Mononuclear cell (primary cell): ENCODE data around the gene RGS19. TPM values are rescaled to one million over a fixed set of nuclear protein-coding genes. Genes with fewer than 3 reads are reported as not detected.
"Not testable (repeated sequence)": the region's sequence is repeated elsewhere in the genome, so short reads cannot be mapped to it uniquely, and the experiment has no call there.

Experiments used
- H3K27me3 ChIP-seq: 2 replicates; pipeline ENCODE4 v1.6.0; 2011; ENCODE audit warnings: low read length, control low read depth; ENCODE audit not compliant: insufficient read depth
- H3K4me1 ChIP-seq: 2 replicates; pipeline ENCODE4 v1.5.1; 2011; ENCODE audit warnings: mild to moderate bottlenecking, low read length, control low read depth; ENCODE audit not compliant: insufficient read depth
- H3K4me3 ChIP-seq: 2 replicates; pipeline ENCODE4 v1.5.1; 2011; ENCODE audit warnings: mild to moderate bottlenecking, low read length, moderate library complexity
- H3K9me3 ChIP-seq: 2 replicates; pipeline ENCODE4 v1.5.1; 2011; ENCODE audit warnings: low read depth, mild to moderate bottlenecking, control low read depth, low read length
- total RNA-seq: library from RNA; depleted of rRNA; stranded (reverse); fragments of >200 nt; gene quantifications from one replicate; pipeline ENCODE4 v1.2.3, GENCODE V29; 2012

The RGS19 gene, protein sequence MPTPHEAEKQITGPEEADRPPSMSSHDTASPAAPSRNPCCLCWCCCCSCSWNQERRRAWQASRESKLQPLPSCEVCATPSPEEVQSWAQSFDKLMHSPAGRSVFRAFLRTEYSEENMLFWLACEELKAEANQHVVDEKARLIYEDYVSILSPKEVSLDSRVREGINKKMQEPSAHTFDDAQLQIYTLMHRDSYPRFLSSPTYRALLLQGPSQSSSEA
- total RNA-seq, result 33.6 TPM

- H3K27me3 ChIP-seq, result peaks cover 4% of the 10 kb centered on the region
- H3K9me3 ChIP-seq, result no peaks in the 10 kb centered on the region
- H3K4me3 ChIP-seq, result peak within 1 kb of the TSS; percentile 95
- H3K4me1 ChIP-seq, result peaks cover 68% of the 10 kb centered on the region
Measured at GRCh38 chr20:64079273-64080012, at the start of gene RGS19. RGS19 (minus strand) TSS chr20:64079518; CDS start chr20:64076886, 2,632 bp downstream.

GRCh38 chr20:64123517-64123916 lies 44.2 kb upstream of the RGS19 start:
- H3K4me1 ChIP-seq, H3K27me3 ChIP-seq, H3K4me3 ChIP-seq, H3K9me3 ChIP-seq: not testable (repeated sequence)

GRCh38 chr20:64122927-64123326 lies 43.6 kb upstream of the RGS19 start:
- H3K4me1 ChIP-seq, H3K27me3 ChIP-seq, H3K4me3 ChIP-seq, H3K9me3 ChIP-seq: not testable (repeated sequence)

GRCh38 chr20:64121586-64121985 lies 42.3 kb upstream of the RGS19 start:
- Histone ChIP-seq H3K4me1 (peaks cover 8% of the 10 kb centered on the region), H3K9me3 (no peaks in the 10 kb centered on the region), H3K27me3 (no peaks in the 10 kb centered on the region), H3K4me3 (no peak overlapping the region)

DNA sequence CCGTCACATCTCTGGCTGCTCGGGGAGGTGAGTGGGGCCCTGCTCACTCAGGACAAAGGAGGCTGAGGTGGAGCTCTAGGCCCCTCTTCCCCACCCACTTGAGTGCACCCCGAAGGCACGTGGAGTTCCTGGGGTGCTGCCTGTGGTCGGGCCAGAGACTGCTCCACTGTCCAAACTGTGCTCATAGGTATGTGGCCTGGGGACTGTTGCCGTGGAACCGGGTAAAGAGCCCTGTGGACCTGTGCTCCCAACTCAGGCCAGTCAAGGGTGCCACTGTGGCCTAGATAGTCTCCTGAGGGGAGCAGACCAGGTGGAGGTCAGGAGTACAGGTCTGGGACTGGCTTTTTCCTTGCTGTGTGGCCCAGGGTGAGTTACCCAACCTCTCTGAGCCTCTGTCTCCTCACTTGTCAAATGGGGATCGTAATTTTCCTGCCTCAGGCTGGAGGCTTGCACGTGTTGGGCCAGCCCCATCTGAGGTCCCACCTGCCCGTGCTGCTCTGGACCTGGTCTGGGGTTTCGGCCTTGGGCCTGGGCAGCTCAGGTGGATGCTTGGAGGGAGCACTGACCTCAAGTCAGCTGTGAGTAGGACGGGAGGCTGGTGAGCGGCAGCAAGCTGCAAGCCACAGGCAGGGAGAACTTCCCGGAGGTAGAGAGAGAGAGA lies 40.5 kb upstream of the RGS19 start:
- H3K9me3 ChIP-seq, result no peaks in the 10 kb centered on the region
- H3K4me3 ChIP-seq, result no peak overlapping the region
- peaks cover 8% of the 10 kb centered on the region for H3K4me1 ChIP-seq
- H3K27me3 ChIP-seq, result no peaks in the 10 kb centered on the region

DNA sequence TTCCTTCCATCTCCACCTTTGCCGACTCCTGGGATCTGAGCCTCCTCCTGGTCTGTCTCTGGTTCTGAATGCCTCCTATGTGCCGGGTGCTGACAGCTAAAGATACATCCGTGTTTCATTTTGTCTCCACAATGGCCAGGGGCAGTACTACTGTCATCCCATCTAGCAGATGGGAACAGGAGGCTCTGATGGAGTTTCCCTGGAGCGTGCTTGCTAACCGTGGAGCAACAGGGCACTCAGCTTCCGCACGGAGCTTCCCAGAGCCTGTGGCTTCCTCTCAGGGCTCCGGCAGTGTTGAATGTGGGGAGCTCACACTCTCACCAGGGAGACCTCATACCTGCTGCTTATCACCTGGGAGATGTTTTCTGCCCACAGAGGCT lies 40.0 kb upstream of the RGS19 start:
- Histone ChIP-seq H3K4me3 (no peak overlapping the region), H3K27me3 (no peaks in the 10 kb centered on the region), H3K4me1 (peaks cover 8% of the 10 kb centered on the region), H3K9me3 (no peaks in the 10 kb centered on the region)

- H3K9me3 ChIP-seq, H3K4me1 ChIP-seq, H3K4me3 ChIP-seq, H3K27me3 ChIP-seq: not testable (repeated sequence)
Measured at GRCh38 chr20:64117432-64117777, 38.1 kb upstream of the RGS19 start.

GRCh38 chr20:64116541-64117431 lies 37.5 kb upstream of the RGS19 start:
- Histone ChIP-seq H3K9me3 (no peaks in the 10 kb centered on the region), H3K4me1 (peaks cover 8% of the 10 kb centered on the region), H3K27me3 (no peaks in the 10 kb centered on the region), H3K4me3 (no peak overlapping the region)

- Histone ChIP-seq H3K9me3 (no peaks in the 10 kb centered on the region), H3K4me1 (peaks cover 8% of the 10 kb centered on the region), H3K27me3 (no peaks in the 10 kb centered on the region), H3K4me3 (no peak overlapping the region)
Measured at GRCh38 chr20:64116016-64116415, 36.7 kb upstream of the RGS19 start.

GRCh38 chr20:64115171-64115911 lies 36.0 kb upstream of the RGS19 start:
- Histone ChIP-seq H3K4me3 (no peak overlapping the region), H3K9me3 (no peaks in the 10 kb centered on the region), H3K4me1 (peaks cover 6% of the 10 kb centered on the region), H3K27me3 (no peaks in the 10 kb centered on the region)

- Histone ChIP-seq H3K9me3 (no peaks in the 10 kb centered on the region), H3K4me1 (no peaks in the 10 kb centered on the region), H3K4me3 (no peak overlapping the region), H3K27me3 (no peaks in the 10 kb centered on the region)
Measured at GRCh38 chr20:64114356-64114971, 35.1 kb upstream of the RGS19 start.

GRCh38 chr20:64113796-64114355 lies 34.6 kb upstream of the RGS19 start:
- no peaks in the 10 kb centered on the region for H3K9me3 ChIP-seq
- no peaks in the 10 kb centered on the region for H3K4me1 ChIP-seq

GRCh38 chr20:64113444-64113775 lies 34.1 kb upstream of the RGS19 start:
- H3K4me1 ChIP-seq, result no peaks in the 10 kb centered on the region
- no peaks in the 10 kb centered on the region for H3K9me3 ChIP-seq
- no peaks in the 10 kb centered on the region for H3K27me3 ChIP-seq
- no peak overlapping the region for H3K4me3 ChIP-seq

More at GRCh38 chr20:64113796-64114355, 34.6 kb upstream of the RGS19 start:
- Histone ChIP-seq H3K27me3 (no peaks in the 10 kb centered on the region), H3K4me3 (no peak overlapping the region)
